SK-N-MC (cell line): ENCODE results near the gene TREML2.
"Not testable (repeated sequence)": the region's sequence is repeated elsewhere in the genome, so short reads cannot be mapped to it uniquely, and the experiment has no call there.

Experiments used
- EZH2 ChIP-seq: fragments of 200-600 bp; sonication (generic); IDR thresholded peaks from one replicate; pipeline ENCODE4 v1.6.1; 2017; ENCODE audit warnings: antibody characterized with exemption
- FOXP2 ChIP-seq: optimal IDR thresholded peaks from 2 replicates; pipeline ENCODE3; 2011; ENCODE audit warnings: mild to moderate bottlenecking, moderate library complexity; ENCODE audit not compliant: insufficient read depth; ENCODE audit errors: extremely low read length, control extremely low read depth
- POLR2AphosphoS5 ChIP-seq: IDR thresholded peaks from 2 replicates; pipeline ENCODE4 v1.6.1; 2012; ENCODE audit warnings: mild to moderate bottlenecking, low read depth, low read length, borderline replicate concordance

- not testable (repeated sequence) for TF ChIP-seq EZH2, POLR2AphosphoS5, FOXP2
Observed at GRCh38 chr6:41246529-41246928, 45.6 kb upstream of the TREML2 start.
